KMS-11 (cell line): ENCODE results near the gene ATXN7L2.
"Not testable (repeated sequence)": the region's sequence is repeated elsewhere in the genome, so short reads cannot be mapped to it uniquely, and the experiment has no call there.

Source experiments
- H2AFZ ChIP-seq: fragments of 200-600 bp; sonication (generic); 2 replicates; pipeline ENCODE4 v1.6.1; 2016; ENCODE audit warnings: antibody characterized with exemption, mixed run types, low read depth
- H3K27ac ChIP-seq: fragments of 200-600 bp; sonication (generic); 2 replicates; pipeline ENCODE4 v1.6.1; 2016; ENCODE audit warnings: mild to moderate bottlenecking, mixed run types
- H3K27me3 ChIP-seq: fragments of 200-600 bp; sonication (generic); 2 replicates; pipeline ENCODE4 v1.6.1; 2017; ENCODE audit warnings: mild to moderate bottlenecking, low read depth, mixed run types, moderate library complexity; ENCODE audit not compliant: insufficient read depth
- H3K36me3 ChIP-seq: fragments of 200-600 bp; sonication (generic); 2 replicates; pipeline ENCODE4 v1.6.1; 2017; ENCODE audit warnings: mild to moderate bottlenecking, mixed run types; ENCODE audit not compliant: insufficient read depth
- H3K4me1 ChIP-seq: fragments of 200-600 bp; sonication (generic); 2 replicates; pipeline ENCODE4 v1.6.1; 2016; ENCODE audit warnings: mild to moderate bottlenecking, low read depth, mixed run types; ENCODE audit not compliant: poor library complexity, severe bottlenecking
- H3K4me2 ChIP-seq: fragments of 200-600 bp; sonication (generic); 2 replicates; pipeline ENCODE4 v1.7.0; 2016; ENCODE audit warnings: mild to moderate bottlenecking, mixed run types
- H3K4me3 ChIP-seq: fragments of 200-600 bp; sonication (generic); IDR thresholded peaks from 2 replicates; pipeline ENCODE4 v1.6.1; 2017; ENCODE audit warnings: low read depth, low read length, mixed read lengths; ENCODE audit not compliant: insufficient read depth
- H3K79me2 ChIP-seq: fragments of 200-600 bp; sonication (generic); 2 replicates; pipeline ENCODE4 v1.6.1; 2016; ENCODE audit warnings: low read depth, mixed run types; ENCODE audit not compliant: insufficient read depth
- H3K9ac ChIP-seq: fragments of 200-600 bp; sonication (generic); 2 replicates; pipeline ENCODE4 v1.6.1; 2016; ENCODE audit warnings: mild to moderate bottlenecking, mixed run types
- H4K20me1 ChIP-seq: fragments of 200-600 bp; sonication (generic); 2 replicates; pipeline ENCODE4 v1.6.1; 2016; ENCODE audit warnings: mild to moderate bottlenecking, mixed run types; ENCODE audit not compliant: insufficient read depth
- TF ChIP-seq, protein P1 (sequence below): fragments of 200-600 bp; sonication (generic); conservative IDR thresholded peaks from 2 replicates; pipeline ENCODE4 v1.6.1; 2017; ENCODE audit warnings: low read depth, mild to moderate bottlenecking, antibody characterized with exemption, low read length, moderate library complexity, mixed read lengths

ATXN7L2 gene

DNA sequence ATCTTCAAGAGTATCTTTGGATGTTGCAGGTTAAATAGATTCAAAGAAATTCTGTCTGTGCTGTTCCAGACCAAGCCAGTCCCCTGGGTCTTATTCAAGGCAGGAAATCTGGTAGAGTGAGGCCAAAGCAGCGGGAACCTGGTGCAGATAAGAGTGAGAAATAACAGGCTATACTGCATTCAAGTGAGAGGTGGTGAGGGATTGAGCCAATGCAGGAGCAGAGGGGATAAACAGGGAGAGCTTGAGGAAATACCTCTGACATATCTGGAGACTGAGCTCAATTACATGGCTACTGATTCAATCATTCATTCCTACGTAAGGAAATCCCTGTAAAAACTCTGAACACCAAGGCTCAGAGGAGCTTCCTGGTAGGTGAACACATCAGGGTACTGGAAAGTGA lies 40.2 kb upstream of the ATXN7L2 start:
- H3K9ac ChIP-seq, result no peak overlapping the region
- no peaks in the 10 kb centered on the region for H3K27me3 ChIP-seq
- peaks cover 6% of the 10 kb centered on the region for H3K4me1 ChIP-seq
- no peak overlapping the region for H3K27ac ChIP-seq
- H3K79me2 ChIP-seq, result no peaks in the 10 kb centered on the region
- TF ChIP-seq, protein P1, sequence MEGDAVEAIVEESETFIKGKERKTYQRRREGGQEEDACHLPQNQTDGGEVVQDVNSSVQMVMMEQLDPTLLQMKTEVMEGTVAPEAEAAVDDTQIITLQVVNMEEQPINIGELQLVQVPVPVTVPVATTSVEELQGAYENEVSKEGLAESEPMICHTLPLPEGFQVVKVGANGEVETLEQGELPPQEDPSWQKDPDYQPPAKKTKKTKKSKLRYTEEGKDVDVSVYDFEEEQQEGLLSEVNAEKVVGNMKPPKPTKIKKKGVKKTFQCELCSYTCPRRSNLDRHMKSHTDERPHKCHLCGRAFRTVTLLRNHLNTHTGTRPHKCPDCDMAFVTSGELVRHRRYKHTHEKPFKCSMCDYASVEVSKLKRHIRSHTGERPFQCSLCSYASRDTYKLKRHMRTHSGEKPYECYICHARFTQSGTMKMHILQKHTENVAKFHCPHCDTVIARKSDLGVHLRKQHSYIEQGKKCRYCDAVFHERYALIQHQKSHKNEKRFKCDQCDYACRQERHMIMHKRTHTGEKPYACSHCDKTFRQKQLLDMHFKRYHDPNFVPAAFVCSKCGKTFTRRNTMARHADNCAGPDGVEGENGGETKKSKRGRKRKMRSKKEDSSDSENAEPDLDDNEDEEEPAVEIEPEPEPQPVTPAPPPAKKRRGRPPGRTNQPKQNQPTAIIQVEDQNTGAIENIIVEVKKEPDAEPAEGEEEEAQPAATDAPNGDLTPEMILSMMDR, result no peak
- no peak overlapping the region for H3K4me3 ChIP-seq
- no peaks in the 10 kb centered on the region for H3K36me3 ChIP-seq
- H4K20me1 ChIP-seq, result no peaks in the 10 kb centered on the region
- no peak overlapping the region for H3K4me2 ChIP-seq
- H2AFZ ChIP-seq, result no peak overlapping the region

DNA sequence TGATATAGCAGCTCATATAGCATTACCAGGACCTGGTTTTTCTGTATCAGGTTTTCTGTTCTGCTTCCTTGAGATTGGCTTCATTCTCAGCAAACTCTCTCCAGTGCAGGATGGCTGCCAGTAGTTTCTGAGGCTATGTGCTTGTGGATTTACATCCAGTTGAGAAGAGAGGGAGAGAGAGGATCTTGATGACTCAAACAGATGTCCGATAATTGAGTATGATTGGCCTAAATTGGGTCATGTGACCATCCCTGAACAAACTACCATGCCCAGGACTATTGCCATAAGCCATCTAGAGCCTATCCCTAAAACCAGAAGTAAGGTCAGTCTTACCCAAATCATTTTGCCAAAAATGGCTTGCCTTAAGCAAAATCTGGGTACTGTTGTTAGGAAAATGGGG lies 39.4 kb upstream of the ATXN7L2 start:
- Histone ChIP-seq H3K27ac (no peak overlapping the region), H3K36me3 (no peaks in the 10 kb centered on the region), H3K9ac (no peak overlapping the region), H2AFZ (no peak overlapping the region), H3K79me2 (no peaks in the 10 kb centered on the region), H3K4me1 (no peaks in the 10 kb centered on the region), H3K4me2 (no peak overlapping the region), H4K20me1 (no peaks in the 10 kb centered on the region), H3K27me3 (no peaks in the 10 kb centered on the region), H3K4me3 (no peak overlapping the region)
- TF ChIP-seq, protein P1, result no peak

DNA sequence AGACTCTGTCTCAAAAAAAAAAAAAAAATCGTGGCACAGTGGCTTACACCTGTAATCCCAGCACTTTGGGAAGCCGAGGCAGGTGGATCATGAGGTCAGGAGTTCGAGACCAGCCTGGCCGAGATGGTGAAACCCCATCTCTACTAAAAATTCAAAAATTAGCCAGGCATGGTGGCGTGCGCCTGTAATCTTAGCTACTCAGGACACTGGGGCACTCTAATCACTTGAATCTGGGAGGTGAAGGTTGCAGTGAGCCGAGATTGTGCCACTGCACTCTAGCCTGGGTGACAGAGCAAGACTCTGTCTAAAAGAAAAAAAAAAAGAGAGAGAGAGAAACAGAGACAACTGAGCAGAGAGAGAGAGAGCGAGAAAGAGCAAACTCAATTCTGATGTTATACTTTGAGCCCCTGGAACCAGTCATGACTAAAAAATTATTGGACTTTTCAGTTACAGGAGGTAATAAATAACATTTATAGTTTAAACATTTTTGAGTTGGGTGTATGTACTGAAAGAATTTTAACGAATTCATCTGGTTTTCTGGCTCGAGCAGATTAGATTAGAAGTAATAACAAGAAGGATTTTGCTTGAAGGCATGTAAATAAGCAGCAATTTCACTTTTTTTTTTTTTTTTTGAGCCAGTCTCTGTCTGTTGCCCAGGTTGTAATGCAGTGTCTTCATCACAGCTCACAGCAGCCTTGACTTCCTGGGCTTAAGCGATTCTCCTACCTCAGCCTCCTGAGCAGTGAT lies 37.6 kb upstream of the ATXN7L2 start:
- not testable (repeated sequence) for H3K79me2 ChIP-seq, H3K4me2 ChIP-seq, H3K27me3 ChIP-seq, H4K20me1 ChIP-seq, H3K27ac ChIP-seq, H3K36me3 ChIP-seq, H2AFZ ChIP-seq, H3K4me3 ChIP-seq, H3K9ac ChIP-seq, H3K4me1 ChIP-seq

DNA sequence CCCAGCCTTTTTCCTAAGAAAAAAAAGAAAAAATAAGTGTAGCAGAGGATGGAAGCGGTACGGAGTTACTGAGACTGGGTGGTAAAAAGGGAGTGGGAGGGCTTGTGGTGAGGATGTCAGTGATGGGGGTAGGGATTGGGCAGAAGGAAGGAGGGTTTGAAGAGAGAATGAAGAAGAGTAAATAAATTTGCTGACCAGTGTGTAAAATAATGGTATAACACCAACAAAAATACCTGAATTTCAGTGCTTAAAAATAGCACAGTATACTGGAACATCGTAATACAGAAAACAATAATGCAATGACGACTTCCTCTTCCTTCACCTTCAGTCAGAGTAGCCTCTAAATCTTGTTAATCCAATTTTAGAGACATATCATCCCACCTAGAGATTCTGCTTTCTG lies 36.2 kb upstream of the ATXN7L2 start:
- H3K4me1 ChIP-seq, result no peaks in the 10 kb centered on the region
- no peaks in the 10 kb centered on the region for H3K79me2 ChIP-seq
- H3K4me3 ChIP-seq, result no peak overlapping the region
- no peaks in the 10 kb centered on the region for H3K27me3 ChIP-seq
- no peak overlapping the region for H2AFZ ChIP-seq
- no peak overlapping the region for H3K27ac ChIP-seq
- no peaks in the 10 kb centered on the region for H4K20me1 ChIP-seq
- no peaks in the 10 kb centered on the region for H3K36me3 ChIP-seq
- no peak overlapping the region for H3K9ac ChIP-seq
- H3K4me2 ChIP-seq, result no peak overlapping the region
- TF ChIP-seq, protein P1, result no peak

DNA sequence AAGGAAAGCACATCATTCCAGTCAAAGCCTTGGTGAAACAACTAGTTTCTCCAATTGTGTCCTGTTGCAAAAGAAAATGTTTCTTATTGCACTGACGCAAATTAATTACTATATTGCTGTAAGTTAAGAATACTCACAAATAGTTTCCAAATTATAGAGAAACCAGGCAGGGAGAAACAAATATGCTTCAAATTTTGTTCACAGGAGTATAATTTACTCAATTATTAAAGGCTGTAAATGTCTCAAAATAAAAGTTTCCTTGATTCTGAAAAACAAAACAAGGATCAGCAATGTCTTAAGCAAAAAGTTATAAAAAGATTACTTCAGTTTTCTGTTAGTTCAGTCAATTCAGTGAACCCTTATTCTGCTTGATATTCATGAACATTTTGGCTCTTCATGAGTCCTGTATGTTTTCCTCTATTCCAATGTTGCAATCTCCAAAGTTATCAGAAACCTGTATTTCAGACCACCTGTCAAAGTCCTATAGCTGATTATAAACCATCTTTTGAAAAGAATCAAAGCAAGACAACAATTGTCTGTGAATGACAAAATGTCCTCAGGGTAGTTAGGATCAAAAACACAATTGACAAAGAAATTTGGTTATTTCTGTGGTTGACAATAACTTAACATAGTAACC lies 29.1 kb upstream of the ATXN7L2 start:
- Histone ChIP-seq H3K27me3 (no peaks in the 10 kb centered on the region), H3K36me3 (no peaks in the 10 kb centered on the region), H3K9ac (no peak overlapping the region), H3K4me1 (no peaks in the 10 kb centered on the region), H3K79me2 (no peaks in the 10 kb centered on the region), H3K4me2 (no peak overlapping the region), H3K27ac (no peak overlapping the region), H4K20me1 (no peaks in the 10 kb centered on the region), H3K4me3 (no peak overlapping the region), H2AFZ (no peak overlapping the region)
- TF ChIP-seq, protein P1, result no peak
